Ovary (tissue), 9 donors: ENCODE data around the gene YAF2. TPM values are rescaled to one million over a fixed set of nuclear protein-coding genes. Genes with fewer than 3 reads are reported as not detected.

Experiments
- DNase-seq, 5 donors: peaks; one replicate each; pipeline ENCODE4 v3.0.0-alpha.2; 2019 to 2020
- H3K27ac ChIP-seq, 2 donors: fragments of 200-600 bp; one replicate each; pipeline versions ENCODE4 v1.5.1 to v1.8.0; 2019 to 2022
- H3K27me3 ChIP-seq: fragments of 200-600 bp; one replicate; pipeline ENCODE4 v1.8.0; 2022
- H3K36me3 ChIP-seq: fragments of 200-600 bp; sonication (generic); one replicate; pipeline ENCODE4 v1.5.1; 2019
- H3K4me1 ChIP-seq: one replicate; pipeline ENCODE4 v1.8.1; 2013; ENCODE audit warnings: mild to moderate bottlenecking, moderate library complexity; ENCODE audit not compliant: insufficient read depth
- H3K4me3 ChIP-seq: fragments of 200-600 bp; sonication (generic); one replicate; pipeline ENCODE4 v1.5.1; 2017
- H3K9me3 ChIP-seq, 2 donors: fragments of 200-600 bp in 1 of 2; sonication (generic) in 1 of 2; one replicate each; pipeline versions ENCODE4 v1.5.1 to v1.8.1; 2013 to 2019; ENCODE audit warnings: mild to moderate bottlenecking in 1 of 2, moderate library complexity in 1 of 2
- EP300 ChIP-seq: sonication (generic); formaldehyde crosslinking; IDR thresholded peaks from one replicate; pipeline ENCODE4 v1.6.1; 2017; ENCODE audit warnings: antibody characterized with exemption
- POLR2A ChIP-seq: fragments of 450-650 bp; IDR thresholded peaks from one replicate; pipeline ENCODE4 v1.6.1; 2017; ENCODE audit warnings: antibody characterized with exemption, mild to moderate bottlenecking, moderate library complexity
- WGBS, 3 donors: extraction: QIAGEN DNeasy Blood & Tissue Kit in 1 of 3; methylation state at CpG; one replicate each; pipeline versions ENCODE4 v1.1.5 to v1.1.7; 2013 to 2017; 5-methylcytosine and 5-hydroxymethylcytosine counted together
- intact Hi-C, 4 donors: fragments of 100-400 bp; cut with DNase I; formaldehyde crosslinking; loops; one replicate each; pipeline versions ENCODE4 v1.11.0 to v1.15.1; 2022 to 2023
- polyA plus RNA-seq, 2 donors: library from polyadenylated mRNA; stranded (reverse); fragments of 200-250 nt in 1 of 2; fragments of 350-450 nt in 1 of 2; fragmentation: Illumina TruSeq in 1 of 2; extraction: RNeasy Lipid Tissue Mini Kit (QIAGEN cat#74804) in 1 of 2; gene quantifications; one replicate each; pipeline ENCODE4 v1.2.3, GENCODE V29; 2013 to 2014
- total RNA-seq, 7 donors: library from RNA; depleted of rRNA in 2 of 7; stranded (reverse); fragments of >200 nt in 2 of 7; fragmentation: NEBNext Ultra II Directional in 3 of 7; extraction: Animal tissue kit (Norgen Biotek cat#: 25700) in 3 of 7; gene quantifications; one replicate each; pipeline versions ENCODE4 v1.1.0 to v1.2.4, GENCODE V29; 2016 to 2023
- TF ChIP-seq, protein P1 (sequence below), 3 donors: fragments of 450-650 bp in 2 of 3; fragments of 200-600 bp in 1 of 3; IDR thresholded peaks; one replicate each; pipeline versions ENCODE4 v1.5.1 to v1.8.0; 2016 to 2022; ENCODE audit warnings: antibody characterized with exemption in 3 of 3, mild to moderate bottlenecking in 1 of 3
- donor health status: DM: no; HTN: no; CAD: no; lungs with moderate emphysema.
- donor health status: DM: no; HTN: no; CAD: no.
- donor health status: Bipolar disorder and iron deficiency.
- donor health status: DM: yes; HTN: yes; CAD: no.
- donor health status: DM: no; HTN: no; CAD: no.
- donor health status: DM: yes; HTN: yes; CAD: no.

Gene YAF2
- total and polyA plus RNA-seq, 9 donors, result 14.3 to 47.7 (median 35.1) TPM

DNA sequence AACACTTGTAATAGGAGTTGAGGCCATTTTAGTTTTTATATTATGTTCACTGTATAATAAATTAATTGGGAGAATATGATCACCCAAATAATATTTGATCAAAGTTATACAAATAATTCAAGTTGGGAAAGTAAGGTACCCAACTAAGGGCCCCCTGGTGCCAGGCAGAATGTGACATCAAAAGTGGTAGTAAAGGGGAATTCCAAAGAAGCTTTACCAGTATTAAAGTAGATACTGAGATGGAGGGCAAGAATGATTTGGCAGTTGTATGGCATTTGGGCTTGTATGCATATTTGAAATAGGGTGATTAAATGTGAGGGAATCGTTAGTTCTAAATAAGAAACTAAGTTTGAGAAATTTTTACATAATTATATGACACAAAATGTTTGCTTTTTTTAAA lies 111.1 kb downstream of the YAF2 start:
- Histone ChIP-seq H3K36me3 (no peaks in the 10 kb centered on the region), H3K4me1 (peaks cover 1% of the 10 kb centered on the region), H3K9me3 (no peaks in the 10 kb centered on the region), H3K27ac (no peak overlapping the region), H3K27me3 (no peaks in the 10 kb centered on the region), H3K4me3 (no peak overlapping the region)
- DNase-seq, result no peak
- WGBS, 3 donors, result 86 to 95% (median 91%) methylated on average over 1 of the region's 1 CpG
- TF ChIP-seq EP300 (no peak), POLR2A (no peak)
- TF ChIP-seq, protein P1, sequence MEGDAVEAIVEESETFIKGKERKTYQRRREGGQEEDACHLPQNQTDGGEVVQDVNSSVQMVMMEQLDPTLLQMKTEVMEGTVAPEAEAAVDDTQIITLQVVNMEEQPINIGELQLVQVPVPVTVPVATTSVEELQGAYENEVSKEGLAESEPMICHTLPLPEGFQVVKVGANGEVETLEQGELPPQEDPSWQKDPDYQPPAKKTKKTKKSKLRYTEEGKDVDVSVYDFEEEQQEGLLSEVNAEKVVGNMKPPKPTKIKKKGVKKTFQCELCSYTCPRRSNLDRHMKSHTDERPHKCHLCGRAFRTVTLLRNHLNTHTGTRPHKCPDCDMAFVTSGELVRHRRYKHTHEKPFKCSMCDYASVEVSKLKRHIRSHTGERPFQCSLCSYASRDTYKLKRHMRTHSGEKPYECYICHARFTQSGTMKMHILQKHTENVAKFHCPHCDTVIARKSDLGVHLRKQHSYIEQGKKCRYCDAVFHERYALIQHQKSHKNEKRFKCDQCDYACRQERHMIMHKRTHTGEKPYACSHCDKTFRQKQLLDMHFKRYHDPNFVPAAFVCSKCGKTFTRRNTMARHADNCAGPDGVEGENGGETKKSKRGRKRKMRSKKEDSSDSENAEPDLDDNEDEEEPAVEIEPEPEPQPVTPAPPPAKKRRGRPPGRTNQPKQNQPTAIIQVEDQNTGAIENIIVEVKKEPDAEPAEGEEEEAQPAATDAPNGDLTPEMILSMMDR (IDR thresholded peaks at IDR 0.05), result no peak
- intact Hi-C loops, result no loop called here

DNA sequence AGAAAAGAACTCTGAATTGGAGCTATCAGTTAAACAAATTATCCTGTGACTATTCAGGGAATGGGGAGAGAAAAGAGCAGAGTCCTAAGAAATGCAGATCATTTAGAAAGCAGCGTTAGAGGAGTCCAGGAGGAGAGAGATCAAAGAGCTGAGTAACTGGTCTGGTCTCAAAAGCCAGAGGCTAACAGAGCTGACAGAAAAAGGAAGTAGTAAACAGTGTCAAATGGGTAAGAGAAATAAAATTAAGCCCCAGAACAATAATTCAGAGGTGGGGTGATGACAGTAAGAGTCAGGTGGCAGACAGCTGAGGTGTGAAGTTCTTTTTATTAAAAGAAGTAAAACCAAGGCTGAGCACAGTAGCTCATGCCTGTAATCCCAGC lies 112.7 kb downstream of the YAF2 start:
- no peak for TF ChIP-seq POLR2A
- TF ChIP-seq, protein P1 (IDR thresholded peaks at IDR 0.05), result no peak
- no peak for TF ChIP-seq EP300

DNA sequence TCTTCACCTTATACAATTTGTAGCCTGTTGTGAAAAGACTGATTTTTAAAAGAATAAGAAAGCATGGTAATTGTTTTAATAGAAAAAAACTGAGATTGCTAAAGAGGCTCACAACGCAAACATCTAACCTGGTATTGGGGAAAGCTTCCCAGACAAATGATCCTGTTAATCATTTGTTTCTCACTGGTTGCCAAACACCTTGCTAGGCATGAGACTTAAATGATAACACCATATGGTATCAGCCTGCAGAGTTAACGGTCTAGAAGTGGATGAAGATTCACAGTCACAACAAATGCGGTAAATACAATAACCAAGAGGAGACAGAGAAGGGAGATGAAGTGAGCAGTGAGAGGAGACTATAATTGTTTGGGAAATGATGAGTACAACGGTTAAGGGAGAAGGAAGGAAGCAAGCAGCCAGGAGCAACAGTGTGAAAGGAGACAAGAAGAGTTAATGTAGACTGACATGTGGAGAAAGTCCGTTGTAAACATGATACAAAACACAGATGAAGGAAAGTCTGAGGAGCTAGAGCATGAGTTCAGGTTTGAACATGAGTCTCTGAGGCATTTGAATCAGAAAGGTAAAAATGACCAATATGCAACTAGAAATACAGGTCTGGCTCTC lies 113.2 kb downstream of the YAF2 start:
- intact Hi-C loops, result no loop called here
- DNase-seq, result no peak
- Histone ChIP-seq H3K27ac (no peak overlapping the region), H3K27me3 (no peaks in the 10 kb centered on the region), H3K4me3 (no peak overlapping the region), H3K9me3 (no peaks in the 10 kb centered on the region), H3K4me1 (no peaks in the 10 kb centered on the region), H3K36me3 (no peaks in the 10 kb centered on the region)
- 37 to 47% (median 47%) methylated on average over 5 of the region's 5 CpGs for WGBS, 3 donors
- TF ChIP-seq, protein P1 (IDR thresholded peaks at IDR 0.05), result no peak
- TF ChIP-seq POLR2A (no peak), EP300 (no peak)

More for the DNA sequence above, 112.7 kb downstream of the YAF2 start:
- no peak for DNase-seq
- Histone ChIP-seq H3K27me3 (no peaks in the 10 kb centered on the region), H3K4me3 (no peak overlapping the region), H3K36me3 (no peaks in the 10 kb centered on the region), H3K27ac (no peak overlapping the region), H3K9me3 (no peaks in the 10 kb centered on the region), H3K4me1 (no peaks in the 10 kb centered on the region)
- intact Hi-C loops, result no loop called here
- 58 to 78% (median 78%) methylated on average over 1 of the region's 1 CpG for WGBS, 3 donors

DNA sequence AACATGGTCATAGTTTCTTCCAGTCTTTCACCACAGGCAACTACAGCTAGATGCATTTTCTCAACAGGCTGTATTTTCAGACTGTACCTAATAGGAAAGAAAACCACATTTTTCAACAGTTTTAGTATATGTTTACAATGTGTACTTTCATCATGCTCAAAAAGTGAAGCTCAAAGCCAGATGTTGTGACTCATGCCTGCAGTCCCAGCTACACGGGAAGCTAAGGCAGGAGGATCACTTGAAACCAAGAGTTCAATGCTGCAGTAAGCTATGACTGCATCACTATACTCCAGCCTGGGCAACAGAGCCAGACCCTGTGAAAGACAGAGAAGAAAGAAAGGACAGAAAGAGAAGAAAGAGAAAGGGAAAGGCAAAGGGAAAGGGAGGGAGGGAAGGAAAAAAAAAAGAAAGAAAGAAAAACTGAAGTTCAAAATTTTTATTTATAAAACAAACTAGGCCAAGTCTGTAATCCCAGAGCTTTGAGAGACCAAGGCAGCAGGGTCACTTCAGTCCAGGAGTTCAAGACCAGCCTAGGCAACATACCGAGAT lies 118.9 kb downstream of the YAF2 start:
- no peaks in the 10 kb centered on the region for H3K27me3 ChIP-seq
- H3K27ac ChIP-seq, result no peak overlapping the region
- DNase-seq, result no peak
- H3K4me3 ChIP-seq, result no peak overlapping the region
- TF ChIP-seq, protein P1 (IDR thresholded peaks at IDR 0.05), result no peak
- TF ChIP-seq EP300, result no peak
- TF ChIP-seq POLR2A, result no peak
- no peaks in the 10 kb centered on the region for H3K9me3 ChIP-seq
- H3K4me1 ChIP-seq, result no peaks in the 10 kb centered on the region
- H3K36me3 ChIP-seq, result no peaks in the 10 kb centered on the region
- intact Hi-C loops, result no loop called here
- WGBS, 3 donors, result 45 to 52% (median 48%) methylated on average over 2 of the region's 2 CpGs
